HepG2 (cell line): Measurements from ENCODE around the gene ATP5PB. TPM values are rescaled to one million over a fixed set of nuclear protein-coding genes. Genes with fewer than 3 reads are reported as not detected.

Experiments
- CBFB ChIP-seq: sonication (generic); formaldehyde crosslinking; IDR thresholded peaks from 2 replicates; pipeline ENCODE4 v1.4.0; 2020; ENCODE audit warnings: missing genetic modification reagents
- FOXK1 ChIP-seq: sonication (generic); formaldehyde crosslinking; IDR thresholded peaks from 2 replicates; pipeline ENCODE4 v1.4.0; 2020; ENCODE audit warnings: low read depth, missing genetic modification reagents, borderline replicate concordance
- HOXD1 ChIP-seq: sonication (generic); formaldehyde crosslinking; IDR thresholded peaks from 2 replicates; pipeline ENCODE4 v1.5.0; 2020; ENCODE audit warnings: missing genetic modification reagents
- KAT8 ChIP-seq: IDR thresholded peaks from 2 replicates; pipeline ENCODE4 v1.6.1; 2016; ENCODE audit warnings: missing genetic modification reagents, missing compliant biosample characterization
- MEF2D ChIP-seq: sonication (generic); formaldehyde crosslinking; IDR thresholded peaks from 2 replicates; pipeline ENCODE4 v1.5.1; 2020; ENCODE audit warnings: mild to moderate bottlenecking, missing genetic modification reagents
- MIXL1 ChIP-seq: IDR thresholded peaks from 2 replicates; pipeline ENCODE4 v1.6.1; 2016
- NRL ChIP-seq: sonication (generic); formaldehyde crosslinking; IDR thresholded peaks from 2 replicates; pipeline ENCODE4 v1.5.0; 2020; ENCODE audit warnings: missing genetic modification reagents, mild to moderate bottlenecking, moderate library complexity, borderline replicate concordance
- POGZ ChIP-seq: sonication (generic); formaldehyde crosslinking; IDR thresholded peaks from 2 replicates; pipeline ENCODE4 v1.4.0; 2020; ENCODE audit warnings: mild to moderate bottlenecking, missing genetic modification reagents
- SALL1 ChIP-seq: sonication (generic); formaldehyde crosslinking; IDR thresholded peaks from 2 replicates; pipeline ENCODE4 v1.8.0; 2022; ENCODE audit warnings: mild to moderate bottlenecking, missing genetic modification reagents
- SOX13 ChIP-seq, 3 experiments: fragments of 450-650 bp in 1 of 3; sonication (generic) in 1 of 3; formaldehyde crosslinking in 1 of 3; IDR thresholded peaks in 2 of 3; conservative IDR thresholded peaks in 1 of 3; 2 replicates each; pipeline versions ENCODE4 v1.5.0 to v1.6.1; 2016 to 2020; ENCODE audit warnings: antibody characterized with exemption in 1 of 3, mild to moderate bottlenecking in 1 of 3, missing compliant biosample characterization in 1 of 3, missing genetic modification reagents in 1 of 3, moderate library complexity in 1 of 3
- ZFX ChIP-seq: sonication (generic); formaldehyde crosslinking; IDR thresholded peaks from 2 replicates; pipeline ENCODE4 v1.4.0; 2020; ENCODE audit warnings: mild to moderate bottlenecking, low read depth, missing genetic modification reagents, moderate library complexity
- ZNF136 ChIP-seq: sonication (generic); formaldehyde crosslinking; IDR thresholded peaks from 2 replicates; pipeline ENCODE4 v1.8.1; 2022; ENCODE audit warnings: low read depth, mild to moderate bottlenecking, moderate library complexity, missing genetic modification reagents
- ZNF256 ChIP-seq: sonication (generic); formaldehyde crosslinking; conservative IDR thresholded peaks from 2 replicates; pipeline ENCODE4 v1.4.0; 2020; ENCODE audit warnings: missing genetic modification reagents
- ZNF484 ChIP-seq: sonication (generic); formaldehyde crosslinking; IDR thresholded peaks from 2 replicates; pipeline ENCODE4 v1.5.1; 2020; ENCODE audit warnings: mild to moderate bottlenecking, low read depth, missing genetic modification reagents, borderline replicate concordance
- polyA plus RNA-seq, 8 experiments: library from polyadenylated mRNA; depleted of rRNA in 3 of 8; stranded (reverse) in 7 of 8; unstranded in 1 of 8; fragments of >200 nt; fragmentation: Illumina TruSeq in 4 of 8; extraction: Trizol in 4 of 8; gene quantifications; 2 replicates each; pipeline versions ENCODE4 v1.2.1 to v1.2.3, GENCODE V29; 2011 to 2016; ENCODE audit warnings: low read depth in 4 of 8, missing spikeins in 1 of 8, mixed read lengths in 1 of 8; ENCODE audit not compliant: insufficient read depth in 1 of 8
- total RNA-seq, 5 experiments: library from RNA; depleted of rRNA; stranded (reverse); fragments of >200 nt; fragmentation: Illumina TruSeq; extraction: Trizol; gene quantifications; 2 replicates each; pipeline ENCODE4 v1.2.3, GENCODE V29; 2016; ENCODE audit warnings: low read depth in 1 of 5
- TF ChIP-seq, protein P1 (sequence below): sonication (generic); formaldehyde crosslinking; IDR thresholded peaks from 2 replicates; pipeline ENCODE4 v1.5.1; 2020; ENCODE audit warnings: missing genetic modification reagents, mild to moderate bottlenecking, borderline replicate concordance
- TF ChIP-seq, protein P2 (sequence below): sonication (generic); formaldehyde crosslinking; IDR thresholded peaks from 2 replicates; pipeline ENCODE4 v1.4.0; 2020; ENCODE audit warnings: missing genetic modification reagents
- TF ChIP-seq, protein P3 (sequence below): sonication (generic); formaldehyde crosslinking; IDR thresholded peaks from 2 replicates; pipeline ENCODE4 v1.5.0; 2020; ENCODE audit warnings: missing genetic modification reagents
- TF ChIP-seq, protein P4 (sequence below): sonication (generic); formaldehyde crosslinking; IDR thresholded peaks from 2 replicates; pipeline ENCODE4 v1.4.0; 2020; ENCODE audit warnings: mild to moderate bottlenecking, missing genetic modification reagents

The ATP5PB gene
- total and polyA plus RNA-seq, 2 of the 13 experiments (the other 11 are each of a cell fraction or from before 2014, with no cell fraction given): 297 to 541 TPM

DNA sequence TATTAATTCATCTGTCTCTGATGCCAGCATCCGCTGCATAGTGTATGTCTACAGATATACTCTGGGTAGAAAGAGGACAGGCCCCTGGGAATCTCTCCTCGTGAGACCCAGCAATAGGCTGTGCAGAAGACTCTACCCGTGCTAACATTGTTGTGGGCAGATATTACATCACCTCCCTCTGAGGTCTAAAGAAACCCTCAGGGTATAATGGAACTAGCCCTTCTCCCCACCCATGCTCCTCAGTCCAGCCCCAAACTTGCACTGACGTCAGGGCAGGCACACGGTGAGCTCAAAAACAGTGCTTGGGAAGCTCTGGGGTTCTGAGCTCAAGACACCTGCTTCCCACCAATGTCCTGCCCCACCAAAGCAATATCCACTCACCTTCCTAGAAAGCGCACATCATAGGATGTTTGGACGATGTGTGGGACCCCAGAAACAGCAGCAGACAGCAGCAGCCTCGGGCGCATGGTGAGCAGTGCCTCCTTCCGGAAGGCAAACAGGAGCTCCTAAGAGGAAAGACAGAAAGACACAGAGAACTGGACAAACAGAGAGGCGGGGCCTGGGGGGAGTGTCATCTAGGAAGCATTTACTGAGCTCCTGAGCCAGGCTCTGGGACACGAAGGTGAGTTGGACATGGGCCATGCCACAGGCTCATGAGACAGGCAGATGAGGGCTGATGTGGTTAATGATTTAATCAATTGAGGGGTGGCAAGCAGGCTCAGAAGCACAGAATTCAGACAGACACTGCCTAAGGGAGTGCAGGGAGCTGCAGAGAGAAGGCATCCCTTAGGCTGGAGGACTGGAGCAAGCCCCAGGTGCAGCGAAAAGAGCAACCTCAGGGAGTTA lies 26.5 kb upstream of the ATP5PB start (continued):
- no peak for TF ChIP-seq CBFB
- TF ChIP-seq, protein P1, sequence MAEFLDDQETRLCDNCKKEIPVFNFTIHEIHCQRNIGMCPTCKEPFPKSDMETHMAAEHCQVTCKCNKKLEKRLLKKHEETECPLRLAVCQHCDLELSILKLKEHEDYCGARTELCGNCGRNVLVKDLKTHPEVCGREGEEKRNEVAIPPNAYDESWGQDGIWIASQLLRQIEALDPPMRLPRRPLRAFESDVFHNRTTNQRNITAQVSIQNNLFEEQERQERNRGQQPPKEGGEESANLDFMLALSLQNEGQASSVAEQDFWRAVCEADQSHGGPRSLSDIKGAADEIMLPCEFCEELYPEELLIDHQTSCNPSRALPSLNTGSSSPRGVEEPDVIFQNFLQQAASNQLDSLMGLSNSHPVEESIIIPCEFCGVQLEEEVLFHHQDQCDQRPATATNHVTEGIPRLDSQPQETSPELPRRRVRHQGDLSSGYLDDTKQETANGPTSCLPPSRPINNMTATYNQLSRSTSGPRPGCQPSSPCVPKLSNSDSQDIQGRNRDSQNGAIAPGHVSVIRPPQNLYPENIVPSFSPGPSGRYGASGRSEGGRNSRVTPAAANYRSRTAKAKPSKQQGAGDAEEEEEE (CRISPR knock-in tag): no peak
- TF ChIP-seq KAT8 (CRISPR knock-in tag): peak; percentile 42; the same call in 1 of the 2 replicates
- 0 out of 2 replicates have a peak, but pooled peaks have one; percentile 37 for TF ChIP-seq NRL
- TF ChIP-seq POGZ (CRISPR knock-in tag): peak; percentile 49; the same call in 1 of the 2 replicates
- TF ChIP-seq ZNF484 (CRISPR knock-in tag): no peak
- TF ChIP-seq ZFX (CRISPR knock-in tag): no peak
- peak; percentile 74 for TF ChIP-seq MEF2D (CRISPR knock-in tag)
- TF ChIP-seq ZNF136: 0 out of 2 replicates have a peak, but pooled peaks have one; percentile 82
- TF ChIP-seq SOX13 (IDR thresholded peaks at IDR 0.05): no peak
- TF ChIP-seq SOX13 (CRISPR knock-in tag; conservative IDR thresholded peaks at IDR 0.05 in 1 of 2, IDR thresholded peaks at IDR 0.05 in 1 of 2): peak in 1 of 2 experiments; percentile 21; a peak in 1 of 4 replicates
- TF ChIP-seq ZNF256 (CRISPR knock-in tag): 0 out of 2 replicates have a peak, but pooled peaks have one; percentile 20
- TF ChIP-seq, protein P2, sequence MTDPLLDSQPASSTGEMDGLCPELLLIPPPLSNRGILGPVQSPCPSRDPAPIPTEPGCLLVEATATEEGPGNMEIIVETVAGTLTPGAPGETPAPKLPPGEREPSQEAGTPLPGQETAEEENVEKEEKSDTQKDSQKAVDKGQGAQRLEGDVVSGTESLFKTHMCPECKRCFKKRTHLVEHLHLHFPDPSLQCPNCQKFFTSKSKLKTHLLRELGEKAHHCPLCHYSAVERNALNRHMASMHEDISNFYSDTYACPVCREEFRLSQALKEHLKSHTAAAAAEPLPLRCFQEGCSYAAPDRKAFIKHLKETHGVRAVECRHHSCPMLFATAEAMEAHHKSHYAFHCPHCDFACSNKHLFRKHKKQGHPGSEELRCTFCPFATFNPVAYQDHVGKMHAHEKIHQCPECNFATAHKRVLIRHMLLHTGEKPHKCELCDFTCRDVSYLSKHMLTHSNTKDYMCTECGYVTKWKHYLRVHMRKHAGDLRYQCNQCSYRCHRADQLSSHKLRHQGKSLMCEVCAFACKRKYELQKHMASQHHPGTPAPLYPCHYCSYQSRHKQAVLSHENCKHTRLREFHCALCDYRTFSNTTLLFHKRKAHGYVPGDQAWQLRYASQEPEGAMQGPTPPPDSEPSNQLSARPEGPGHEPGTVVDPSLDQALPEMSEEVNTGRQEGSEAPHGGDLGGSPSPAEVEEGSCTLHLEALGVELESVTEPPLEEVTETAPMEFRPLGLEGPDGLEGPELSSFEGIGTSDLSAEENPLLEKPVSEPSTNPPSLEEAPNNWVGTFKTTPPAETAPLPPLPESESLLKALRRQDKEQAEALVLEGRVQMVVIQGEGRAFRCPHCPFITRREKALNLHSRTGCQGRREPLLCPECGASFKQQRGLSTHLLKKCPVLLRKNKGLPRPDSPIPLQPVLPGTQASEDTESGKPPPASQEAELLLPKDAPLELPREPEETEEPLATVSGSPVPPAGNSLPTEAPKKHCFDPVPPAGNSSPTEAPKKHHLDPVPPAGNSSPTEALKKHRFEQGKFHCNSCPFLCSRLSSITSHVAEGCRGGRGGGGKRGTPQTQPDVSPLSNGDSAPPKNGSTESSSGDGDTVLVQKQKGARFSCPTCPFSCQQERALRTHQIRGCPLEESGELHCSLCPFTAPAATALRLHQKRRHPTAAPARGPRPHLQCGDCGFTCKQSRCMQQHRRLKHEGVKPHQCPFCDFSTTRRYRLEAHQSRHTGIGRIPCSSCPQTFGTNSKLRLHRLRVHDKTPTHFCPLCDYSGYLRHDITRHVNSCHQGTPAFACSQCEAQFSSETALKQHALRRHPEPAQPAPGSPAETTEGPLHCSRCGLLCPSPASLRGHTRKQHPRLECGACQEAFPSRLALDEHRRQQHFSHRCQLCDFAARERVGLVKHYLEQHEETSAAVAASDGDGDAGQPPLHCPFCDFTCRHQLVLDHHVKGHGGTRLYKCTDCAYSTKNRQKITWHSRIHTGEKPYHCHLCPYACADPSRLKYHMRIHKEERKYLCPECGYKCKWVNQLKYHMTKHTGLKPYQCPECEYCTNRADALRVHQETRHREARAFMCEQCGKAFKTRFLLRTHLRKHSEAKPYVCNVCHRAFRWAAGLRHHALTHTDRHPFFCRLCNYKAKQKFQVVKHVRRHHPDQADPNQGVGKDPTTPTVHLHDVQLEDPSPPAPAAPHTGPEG (CRISPR knock-in tag): no peak
- peak; percentile 23; the same call in 1 of the 2 replicates for TF ChIP-seq MIXL1 (CRISPR knock-in tag)
- TF ChIP-seq FOXK1 (CRISPR knock-in tag): 0 out of 2 replicates have a peak, but pooled peaks have one; percentile 11
- TF ChIP-seq SALL1 (CRISPR knock-in tag): peak; percentile 59
- TF ChIP-seq, protein P3, sequence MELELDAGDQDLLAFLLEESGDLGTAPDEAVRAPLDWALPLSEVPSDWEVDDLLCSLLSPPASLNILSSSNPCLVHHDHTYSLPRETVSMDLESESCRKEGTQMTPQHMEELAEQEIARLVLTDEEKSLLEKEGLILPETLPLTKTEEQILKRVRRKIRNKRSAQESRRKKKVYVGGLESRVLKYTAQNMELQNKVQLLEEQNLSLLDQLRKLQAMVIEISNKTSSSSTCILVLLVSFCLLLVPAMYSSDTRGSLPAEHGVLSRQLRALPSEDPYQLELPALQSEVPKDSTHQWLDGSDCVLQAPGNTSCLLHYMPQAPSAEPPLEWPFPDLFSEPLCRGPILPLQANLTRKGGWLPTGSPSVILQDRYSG (CRISPR knock-in tag): no peak
- TF ChIP-seq, protein P4, sequence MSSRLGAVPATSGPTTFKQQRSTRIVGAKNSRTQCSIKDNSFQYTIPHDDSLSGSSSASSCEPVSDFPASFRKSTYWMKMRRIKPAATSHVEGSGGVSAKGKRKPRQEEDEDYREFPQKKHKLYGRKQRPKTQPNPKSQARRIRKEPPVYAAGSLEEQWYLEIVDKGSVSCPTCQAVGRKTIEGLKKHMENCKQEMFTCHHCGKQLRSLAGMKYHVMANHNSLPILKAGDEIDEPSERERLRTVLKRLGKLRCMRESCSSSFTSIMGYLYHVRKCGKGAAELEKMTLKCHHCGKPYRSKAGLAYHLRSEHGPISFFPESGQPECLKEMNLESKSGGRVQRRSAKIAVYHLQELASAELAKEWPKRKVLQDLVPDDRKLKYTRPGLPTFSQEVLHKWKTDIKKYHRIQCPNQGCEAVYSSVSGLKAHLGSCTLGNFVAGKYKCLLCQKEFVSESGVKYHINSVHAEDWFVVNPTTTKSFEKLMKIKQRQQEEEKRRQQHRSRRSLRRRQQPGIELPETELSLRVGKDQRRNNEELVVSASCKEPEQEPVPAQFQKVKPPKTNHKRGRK (CRISPR knock-in tag): no peak
- TF ChIP-seq HOXD1 (CRISPR knock-in tag): no peak
